GM06990 (cell line): ENCODE data around the gene DAPK2.

Experiments used
- DNase-seq: peaks from one replicate; pipeline ENCODE4 v3.0.0-alpha.2; 2011; ENCODE audit not compliant: insufficient read length; ENCODE audit errors: extremely low read depth
- H3K27me3 ChIP-seq: replicated peaks from 2 replicates; pipeline ENCODE4 v1.6.0; 2011; ENCODE audit warnings: low read length; ENCODE audit not compliant: control insufficient read depth, insufficient read depth
- H3K36me3 ChIP-seq: 2 replicates; pipeline ENCODE4 v1.5.1; 2011; ENCODE audit warnings: low read length; ENCODE audit not compliant: control insufficient read depth, insufficient read depth
- H3K4me3 ChIP-seq: replicated peaks from 2 replicates; pipeline ENCODE4 v1.5.1; 2011; ENCODE audit warnings: low read depth, mild to moderate bottlenecking, control low read depth, low read length
- CTCF ChIP-seq: IDR thresholded peaks from 2 replicates; pipeline ENCODE4 v1.5.1; 2011; ENCODE audit warnings: low read length, control low read depth, mild to moderate bottlenecking, inconsistent platforms; ENCODE audit not compliant: insufficient read depth, poor library complexity, severe bottlenecking

Gene DAPK2

DNA sequence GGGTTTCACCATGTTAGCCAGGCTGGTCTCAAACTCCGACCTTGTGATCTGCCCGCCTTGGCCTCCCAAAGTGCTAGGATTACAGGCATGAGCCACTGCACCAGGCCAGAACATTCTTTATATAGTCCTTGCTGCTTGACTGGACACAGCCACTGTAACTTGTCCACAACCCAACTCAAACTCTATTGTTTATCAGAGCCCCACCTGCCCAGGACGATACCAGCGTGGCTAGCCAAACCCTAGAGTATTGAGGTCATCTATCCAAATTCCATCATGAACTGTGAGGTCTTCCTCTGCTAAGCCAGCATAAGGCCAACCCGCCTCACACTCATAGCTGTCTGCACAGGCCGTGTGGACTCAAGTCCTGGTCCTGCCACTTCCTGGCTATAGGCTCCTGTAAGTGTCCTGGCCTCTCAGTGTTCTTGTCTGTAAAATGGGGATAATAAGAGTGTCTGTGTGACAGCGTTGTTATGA, 63.9 kb downstream of the DAPK2 start:
- TF ChIP-seq CTCF, result no peak
- no peaks in the 10 kb centered on the region; the same call in 1 of the 2 replicates for H3K36me3 ChIP-seq
- H3K27me3 ChIP-seq, result no peaks in the 10 kb centered on the region
- no peak overlapping the region for H3K4me3 ChIP-seq
- no peak for DNase-seq

DNA sequence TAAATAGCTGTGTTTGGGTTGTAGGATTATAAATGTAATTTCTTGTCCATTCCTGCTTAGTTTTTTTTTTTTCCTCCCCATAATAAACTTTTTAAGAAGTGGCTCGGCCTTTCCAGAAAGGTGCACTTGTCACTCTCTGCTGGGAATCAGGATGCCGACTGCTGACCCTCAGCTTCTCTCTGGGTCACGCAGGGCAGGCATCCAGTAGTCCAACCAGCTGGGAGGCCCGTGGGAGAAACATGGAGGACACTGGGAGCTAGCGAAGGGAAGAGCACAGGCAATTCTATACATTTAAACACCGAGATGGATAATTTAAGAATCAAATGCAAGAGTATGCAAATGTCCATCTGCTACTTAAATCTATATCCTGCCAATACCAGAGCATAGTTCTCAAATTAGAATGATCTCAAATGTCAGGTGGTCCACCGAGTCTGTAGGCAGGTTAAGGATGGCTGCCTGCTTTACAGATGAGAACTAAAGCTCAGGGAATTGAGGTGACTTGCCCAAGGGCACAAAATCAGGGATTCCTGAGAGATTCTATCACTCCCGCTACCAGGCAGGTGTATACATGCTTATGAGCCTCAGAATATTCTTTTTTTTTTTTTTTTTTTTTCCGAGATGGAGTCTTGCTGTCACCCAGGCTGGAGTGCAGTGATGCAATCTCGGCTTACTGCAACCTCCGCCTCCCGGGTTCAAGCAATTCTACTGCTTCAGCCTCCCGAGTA, 64.5 kb downstream of the DAPK2 start:
- Histone ChIP-seq H3K36me3 (no peaks in the 10 kb centered on the region; the same call in 1 of the 2 replicates), H3K27me3 (no peaks in the 10 kb centered on the region), H3K4me3 (no peak overlapping the region)
- no peak for DNase-seq
- TF ChIP-seq CTCF, result no peak

DNA sequence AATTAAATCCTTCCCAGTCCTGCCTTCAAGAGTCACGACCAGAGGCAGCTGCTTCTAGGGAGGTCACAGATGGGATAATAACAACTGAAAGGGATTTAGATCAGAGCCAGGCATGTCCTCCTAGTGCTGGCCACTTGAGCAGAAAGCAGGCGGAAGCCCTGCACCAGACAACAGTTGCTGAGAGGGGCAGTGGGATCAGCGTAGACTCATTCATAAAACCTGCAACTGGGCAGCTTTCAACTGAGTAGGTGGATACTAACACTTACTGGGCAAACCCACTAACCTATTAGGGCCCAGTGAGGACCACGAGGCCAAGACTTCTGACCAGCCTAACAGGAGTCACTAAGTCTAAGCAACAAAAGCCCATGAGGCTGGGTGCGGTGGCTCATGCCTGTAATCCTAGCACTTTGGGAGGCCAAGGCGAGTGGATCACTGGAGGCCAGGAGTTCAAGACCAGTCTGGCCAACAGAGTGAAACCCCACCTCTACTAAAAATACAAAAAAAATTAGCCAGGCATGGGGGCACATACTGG, 67.0 kb downstream of the DAPK2 start:
- DNase-seq, result no peak
- Histone ChIP-seq H3K36me3 (no peaks in the 10 kb centered on the region; the same call in 1 of the 2 replicates), H3K4me3 (no peak overlapping the region), H3K27me3 (no peaks in the 10 kb centered on the region)
- no peak for TF ChIP-seq CTCF

- DNase-seq, result no peak
- no peak for TF ChIP-seq CTCF
- H3K4me3 ChIP-seq, result no peak overlapping the region
- no peaks in the 10 kb centered on the region; the same call in 1 of the 2 replicates for H3K36me3 ChIP-seq
- H3K27me3 ChIP-seq, result no peaks in the 10 kb centered on the region
These were observed 67.6 kb downstream of the DAPK2 start for GRCh38 chr15:63978511-63979261.

GRCh38 chr15:63977119-63977518, 69.2 kb downstream of the DAPK2 start:
- TF ChIP-seq CTCF, result no peak
- Histone ChIP-seq H3K36me3 (no peaks in the 10 kb centered on the region; the same call in 1 of the 2 replicates), H3K27me3 (no peaks in the 10 kb centered on the region), H3K4me3 (no peak overlapping the region)
- DNase-seq, result no peak
